Parathyroid adenoma (tissue), 2 donors: ENCODE results near the gene APBB3.

ENCODE experiments used
- H2AFZ ChIP-seq: fragments of 300-600 bp; sonication (generic); one replicate; pipeline ENCODE4 v1.7.0; 2017; ENCODE audit warnings: antibody characterized with exemption, mild to moderate bottlenecking
- H3K27ac ChIP-seq: fragments of 300-600 bp; sonication (generic); one replicate; pipeline ENCODE4 v1.7.0; 2017
- H3K27me3 ChIP-seq: fragments of 300-600 bp; sonication (generic); one replicate; pipeline ENCODE4 v1.7.0; 2017; ENCODE audit warnings: low read length; ENCODE audit not compliant: control insufficient read depth, insufficient read depth
- H3K36me3 ChIP-seq: fragments of 300-600 bp; sonication (generic); one replicate; pipeline ENCODE4 v1.7.0; 2017; ENCODE audit warnings: low read length; ENCODE audit not compliant: control insufficient read depth, insufficient read depth
- H3K4me1 ChIP-seq: fragments of 300-600 bp; sonication (generic); one replicate; pipeline ENCODE4 v1.7.0; 2017; ENCODE audit warnings: control low read depth
- H3K4me2 ChIP-seq: fragments of 300-600 bp; sonication (generic); one replicate; pipeline ENCODE4 v1.7.0; 2017; ENCODE audit warnings: low read length
- H3K4me3 ChIP-seq: fragments of 300-600 bp; sonication (generic); one replicate; pipeline ENCODE4 v1.7.0; 2017; ENCODE audit warnings: low read depth, low read length
- H3K79me2 ChIP-seq: fragments of 300-600 bp; sonication (generic); one replicate; pipeline ENCODE4 v1.7.0; 2017; ENCODE audit warnings: control low read depth
- H3K9ac ChIP-seq: fragments of 300-600 bp; sonication (generic); one replicate; pipeline ENCODE4 v1.7.0; 2017; ENCODE audit warnings: mild to moderate bottlenecking
- H3K9me3 ChIP-seq: fragments of 300-600 bp; sonication (generic); one replicate; pipeline ENCODE4 v1.7.0; 2017; ENCODE audit warnings: low read length; ENCODE audit not compliant: control insufficient read depth
- TF ChIP-seq, protein P1 (sequence below): fragments of 300-600 bp; sonication (generic); IDR thresholded peaks from one replicate; pipeline ENCODE4 v1.7.0; 2017; ENCODE audit warnings: antibody characterized with exemption, mild to moderate bottlenecking
- donor health status: primary hyperparathyroidism.

Gene APBB3, protein sequence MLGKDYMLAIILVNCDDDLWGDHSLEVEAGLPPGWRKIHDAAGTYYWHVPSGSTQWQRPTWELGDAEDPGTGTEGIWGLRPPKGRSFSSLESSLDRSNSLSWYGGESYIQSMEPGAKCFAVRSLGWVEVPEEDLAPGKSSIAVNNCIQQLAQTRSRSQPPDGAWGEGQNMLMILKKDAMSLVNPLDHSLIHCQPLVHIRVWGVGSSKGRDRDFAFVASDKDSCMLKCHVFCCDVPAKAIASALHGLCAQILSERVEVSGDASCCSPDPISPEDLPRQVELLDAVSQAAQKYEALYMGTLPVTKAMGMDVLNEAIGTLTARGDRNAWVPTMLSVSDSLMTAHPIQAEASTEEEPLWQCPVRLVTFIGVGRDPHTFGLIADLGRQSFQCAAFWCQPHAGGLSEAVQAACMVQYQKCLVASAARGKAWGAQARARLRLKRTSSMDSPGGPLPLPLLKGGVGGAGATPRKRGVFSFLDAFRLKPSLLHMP

DNA sequence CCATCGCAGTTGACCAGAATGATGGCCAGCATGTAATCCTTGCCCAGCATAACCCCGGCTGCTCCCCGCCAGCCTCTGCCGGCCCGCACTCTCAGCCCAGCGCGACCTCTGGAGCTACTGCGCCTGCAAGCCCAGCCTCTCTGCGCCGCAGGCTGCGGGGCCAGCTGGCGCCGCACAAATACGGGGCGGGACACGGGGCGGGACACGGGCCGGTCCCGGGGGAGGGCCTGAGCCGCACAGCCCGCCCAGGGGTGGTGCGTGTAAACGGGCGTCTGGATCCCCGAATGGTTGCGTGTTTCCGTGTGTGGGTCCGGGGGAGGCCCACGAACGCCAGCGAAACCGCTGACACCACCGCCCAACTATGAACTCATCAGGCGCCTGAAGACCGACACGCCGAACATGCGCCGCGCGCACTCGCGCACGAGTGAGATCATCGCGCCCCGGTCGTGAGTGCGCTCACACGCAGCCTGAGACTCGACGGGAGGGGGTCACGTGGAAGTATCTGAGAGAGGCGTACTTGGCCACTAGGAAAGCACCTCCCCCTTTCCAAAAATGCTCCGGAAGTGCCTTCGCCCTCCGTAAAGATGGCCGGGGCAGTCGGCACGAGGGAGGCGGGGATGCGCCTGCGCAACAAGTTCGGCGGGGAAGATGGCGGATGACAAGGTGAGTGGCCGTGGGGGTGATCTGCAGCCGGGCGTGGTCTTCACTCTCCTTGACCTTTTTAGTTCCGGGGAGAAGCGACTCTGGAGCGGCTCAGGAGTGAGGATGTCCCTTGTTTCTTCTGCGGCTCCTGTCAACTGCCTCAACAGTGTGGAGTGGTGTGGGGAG is at the start of gene APBB3, which contains the start of gene SLC35A4:
Gene APBB3 (minus strand): TSS at position 403 of the 828 bp plus-strand sequence. CDS start 353 bp downstream, at position 50.
Gene SLC35A4 (plus strand): TSS at position 633 of the 828 bp plus-strand sequence. CDS start 2,342 bp downstream, outside the sequence.
- Histone ChIP-seq H3K4me3 (peak within 1 kb of the TSS; percentile 80), H3K36me3 (no peaks in the 10 kb centered on the region), H3K9ac (peak within 1 kb of the TSS; percentile 50), H3K4me1 (peaks cover 19% of the 10 kb centered on the region), H3K79me2 (no peaks in the 10 kb centered on the region), H3K9me3 (no peaks in the 10 kb centered on the region), H3K4me2 (peak within 1 kb of the TSS; percentile 82), H3K27ac (peak within 1 kb of the TSS; percentile 75), H3K27me3 (no peaks in the 10 kb centered on the region), H2AFZ (peak within 1 kb of the TSS; percentile 88)
- TF ChIP-seq, protein P1, sequence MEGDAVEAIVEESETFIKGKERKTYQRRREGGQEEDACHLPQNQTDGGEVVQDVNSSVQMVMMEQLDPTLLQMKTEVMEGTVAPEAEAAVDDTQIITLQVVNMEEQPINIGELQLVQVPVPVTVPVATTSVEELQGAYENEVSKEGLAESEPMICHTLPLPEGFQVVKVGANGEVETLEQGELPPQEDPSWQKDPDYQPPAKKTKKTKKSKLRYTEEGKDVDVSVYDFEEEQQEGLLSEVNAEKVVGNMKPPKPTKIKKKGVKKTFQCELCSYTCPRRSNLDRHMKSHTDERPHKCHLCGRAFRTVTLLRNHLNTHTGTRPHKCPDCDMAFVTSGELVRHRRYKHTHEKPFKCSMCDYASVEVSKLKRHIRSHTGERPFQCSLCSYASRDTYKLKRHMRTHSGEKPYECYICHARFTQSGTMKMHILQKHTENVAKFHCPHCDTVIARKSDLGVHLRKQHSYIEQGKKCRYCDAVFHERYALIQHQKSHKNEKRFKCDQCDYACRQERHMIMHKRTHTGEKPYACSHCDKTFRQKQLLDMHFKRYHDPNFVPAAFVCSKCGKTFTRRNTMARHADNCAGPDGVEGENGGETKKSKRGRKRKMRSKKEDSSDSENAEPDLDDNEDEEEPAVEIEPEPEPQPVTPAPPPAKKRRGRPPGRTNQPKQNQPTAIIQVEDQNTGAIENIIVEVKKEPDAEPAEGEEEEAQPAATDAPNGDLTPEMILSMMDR, result peak; percentile 3

DNA sequence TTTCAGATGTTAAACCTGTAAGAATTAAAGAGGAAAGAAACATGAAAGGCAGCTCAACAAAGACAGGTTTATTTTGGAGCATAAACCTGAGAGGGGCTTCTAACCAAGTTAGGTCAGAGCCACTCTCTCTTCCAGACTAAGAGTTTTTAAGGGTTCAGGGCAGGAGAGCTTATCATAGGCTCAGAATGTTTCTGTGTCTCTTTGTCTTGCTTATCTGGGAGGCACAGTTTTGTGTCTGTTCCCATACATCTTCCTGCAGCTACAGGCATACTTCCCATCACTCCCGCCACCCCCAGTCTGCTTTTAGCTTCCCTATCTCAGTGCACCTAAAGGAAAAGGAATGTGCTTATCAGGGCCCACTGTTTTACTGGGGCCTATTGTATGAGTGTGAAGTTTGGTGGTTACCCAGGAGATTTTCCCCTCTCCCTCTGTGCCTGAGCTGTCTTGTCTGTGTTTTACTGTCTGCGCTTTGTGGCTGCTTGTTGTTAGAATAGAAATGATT is 46.7 kb upstream of the APBB3 start:
- Histone ChIP-seq H3K4me3 (no peak overlapping the region), H3K9ac (no peak overlapping the region), H3K9me3 (no peaks in the 10 kb centered on the region), H3K4me2 (no peak overlapping the region), H3K79me2 (no peaks in the 10 kb centered on the region), H3K27ac (no peak overlapping the region), H3K4me1 (no peaks in the 10 kb centered on the region), H3K36me3 (no peaks in the 10 kb centered on the region), H2AFZ (no peak overlapping the region), H3K27me3 (no peaks in the 10 kb centered on the region)
- TF ChIP-seq, protein P1, result no peak

DNA sequence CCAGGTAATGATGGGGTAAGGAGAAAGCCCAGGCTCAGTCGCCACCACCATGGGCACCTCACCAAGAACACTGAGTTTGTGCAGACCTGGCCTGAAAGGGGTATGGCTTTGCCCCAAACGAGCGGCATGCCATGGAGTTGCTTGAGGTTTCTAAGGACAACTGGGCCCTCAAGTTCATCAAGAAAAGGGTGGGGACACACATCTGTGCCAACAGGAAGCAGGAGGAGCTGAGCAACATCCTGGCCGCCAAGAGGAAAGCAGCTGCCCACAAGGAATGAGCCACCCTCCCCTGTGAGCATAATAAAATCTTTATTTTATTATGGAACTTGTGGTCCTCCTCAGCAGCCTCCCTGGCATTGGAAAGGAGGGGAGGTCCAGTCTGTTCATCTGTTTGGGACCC is 44.7 kb upstream of the APBB3 start:
- Histone ChIP-seq H3K4me1 (no peaks in the 10 kb centered on the region), H3K27ac (no peak overlapping the region), H2AFZ (no peak overlapping the region), H3K79me2 (no peaks in the 10 kb centered on the region), H3K36me3 (no peaks in the 10 kb centered on the region), H3K4me2 (no peak overlapping the region), H3K4me3 (no peak overlapping the region), H3K27me3 (no peaks in the 10 kb centered on the region), H3K9me3 (no peaks in the 10 kb centered on the region), H3K9ac (no peak overlapping the region)
- TF ChIP-seq, protein P1, result no peak

DNA sequence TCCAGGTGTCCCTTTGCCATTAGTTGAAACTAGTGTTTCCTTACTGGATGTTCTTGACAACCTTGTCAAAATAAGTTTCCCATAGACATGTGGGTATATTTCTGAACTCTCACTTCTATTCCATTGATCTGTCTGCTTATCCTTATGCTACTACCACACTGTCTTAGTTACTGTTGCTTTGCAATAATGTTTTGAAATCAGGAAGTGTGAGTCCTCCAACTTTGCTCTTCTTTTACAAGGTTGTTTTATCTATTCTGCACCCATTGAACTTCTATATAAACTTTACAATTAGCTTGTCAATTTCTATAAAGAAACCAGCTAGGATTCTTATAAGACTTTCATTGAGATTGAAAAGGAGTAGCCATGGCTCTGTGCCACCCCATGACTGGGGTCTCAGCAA is 44.3 kb upstream of the APBB3 start:
- TF ChIP-seq, protein P1, result no peak

More for the DNA sequence above, 44.3 kb upstream of the APBB3 start:
- no peak overlapping the region for H3K9ac ChIP-seq
- H2AFZ ChIP-seq, result no peak overlapping the region
- H3K4me2 ChIP-seq, result no peak overlapping the region
- H3K27me3 ChIP-seq, result no peaks in the 10 kb centered on the region
- no peak overlapping the region for H3K4me3 ChIP-seq
- no peaks in the 10 kb centered on the region for H3K36me3 ChIP-seq
- no peaks in the 10 kb centered on the region for H3K79me2 ChIP-seq
- H3K9me3 ChIP-seq, result no peaks in the 10 kb centered on the region
- no peaks in the 10 kb centered on the region for H3K4me1 ChIP-seq
- H3K27ac ChIP-seq, result no peak overlapping the region
